GM19468 (cell line): ENCODE results near the gene RPAP3.

Experiments used
- ATAC-seq: cut with Tn5 transposase; IDR thresholded peaks from one replicate; pipeline ENCODE4 v1.9.1; 2021; ENCODE audit warnings: mild to moderate bottlenecking, moderate library complexity, moderate number of reproducible peaks; ENCODE audit not compliant: unreplicated experiment; ENCODE audit errors: extremely low read depth

RPAP3 gene

GRCh38 chr12:47705566-47706425 lies at the start of gene RPAP3:
RPAP3 (minus strand) TSS chr12:47706030; CDS start chr12:47702840, 3,190 bp downstream.
- peak; percentile 43 for ATAC-seq

GRCh38 chr12:47754881-47755280 lies 49.1 kb upstream of the RPAP3 start:
- no peak for ATAC-seq

GRCh38 chr12:47754126-47754525 lies 48.3 kb upstream of the RPAP3 start:
- no peak for ATAC-seq

GRCh38 chr12:47753021-47754001 lies 47.5 kb upstream of the RPAP3 start:
- ATAC-seq: no peak

GRCh38 chr12:47752552-47752951 lies 46.7 kb upstream of the RPAP3 start:
- no peak for ATAC-seq

- ATAC-seq: no peak
Observed at GRCh38 chr12:47752121-47752520, 46.3 kb upstream of the RPAP3 start.

GRCh38 chr12:47751561-47751960 lies 45.7 kb upstream of the RPAP3 start:
- ATAC-seq: no peak

- no peak for ATAC-seq
Observed at GRCh38 chr12:47750916-47751470, 45.2 kb upstream of the RPAP3 start.

GRCh38 chr12:47750229-47750798 lies 44.5 kb upstream of the RPAP3 start:
- ATAC-seq: no peak

GRCh38 chr12:47748899-47749298 lies 43.1 kb upstream of the RPAP3 start:
- ATAC-seq: no peak

GRCh38 chr12:47748507-47748828 lies 42.6 kb upstream of the RPAP3 start:
- no peak for ATAC-seq

GRCh38 chr12:47747596-47748506 lies 42.0 kb upstream of the RPAP3 start:
- ATAC-seq: no peak

GRCh38 chr12:47747126-47747525 lies 41.3 kb upstream of the RPAP3 start:
- ATAC-seq: no peak

GRCh38 chr12:47746523-47746922 lies 40.7 kb upstream of the RPAP3 start:
- no peak for ATAC-seq

GRCh38 chr12:47746073-47746472 lies 40.2 kb upstream of the RPAP3 start:
- no peak for ATAC-seq

GRCh38 chr12:47745485-47746041 lies 39.7 kb upstream of the RPAP3 start:
- no peak for ATAC-seq

GRCh38 chr12:47744778-47745436 lies 39.1 kb upstream of the RPAP3 start:
- no peak for ATAC-seq

- no peak for ATAC-seq
Observed at GRCh38 chr12:47744005-47744651, 38.3 kb upstream of the RPAP3 start.
